ENCODE measurements around the gene INSIG2.

Gene INSIG2

DNA sequence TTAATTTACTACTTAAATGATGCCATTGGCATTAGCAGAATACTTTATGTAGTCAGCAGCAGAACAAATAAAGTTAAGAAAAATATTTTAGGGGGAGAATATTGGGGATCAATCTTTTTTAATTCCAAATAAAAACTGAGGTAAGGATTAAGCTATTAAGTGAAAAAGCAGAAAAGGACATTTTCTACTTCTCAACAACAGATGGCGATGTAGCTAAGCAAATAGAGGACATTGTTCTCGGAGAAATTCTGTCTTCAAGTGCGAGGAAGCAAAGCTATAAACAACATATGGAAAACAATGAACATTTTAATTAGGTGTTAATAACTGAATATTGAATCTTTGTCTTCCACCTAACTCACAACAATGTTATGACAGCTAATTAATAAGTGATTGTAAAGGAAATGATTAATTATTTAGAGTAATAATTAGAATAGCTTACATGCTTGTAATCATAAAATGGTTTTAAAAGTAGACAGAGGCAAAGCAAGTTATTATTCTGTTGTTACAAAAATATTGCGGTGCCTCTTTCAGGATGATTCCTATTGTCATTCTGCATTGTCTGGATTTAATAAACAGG, 41.5 kb upstream of the INSIG2 start:
- H3K4me3 ChIP-seq (ENCODE audit: low read depth, low read length) = no peak overlapping the region
- TF ChIP-seq, protein P1, sequence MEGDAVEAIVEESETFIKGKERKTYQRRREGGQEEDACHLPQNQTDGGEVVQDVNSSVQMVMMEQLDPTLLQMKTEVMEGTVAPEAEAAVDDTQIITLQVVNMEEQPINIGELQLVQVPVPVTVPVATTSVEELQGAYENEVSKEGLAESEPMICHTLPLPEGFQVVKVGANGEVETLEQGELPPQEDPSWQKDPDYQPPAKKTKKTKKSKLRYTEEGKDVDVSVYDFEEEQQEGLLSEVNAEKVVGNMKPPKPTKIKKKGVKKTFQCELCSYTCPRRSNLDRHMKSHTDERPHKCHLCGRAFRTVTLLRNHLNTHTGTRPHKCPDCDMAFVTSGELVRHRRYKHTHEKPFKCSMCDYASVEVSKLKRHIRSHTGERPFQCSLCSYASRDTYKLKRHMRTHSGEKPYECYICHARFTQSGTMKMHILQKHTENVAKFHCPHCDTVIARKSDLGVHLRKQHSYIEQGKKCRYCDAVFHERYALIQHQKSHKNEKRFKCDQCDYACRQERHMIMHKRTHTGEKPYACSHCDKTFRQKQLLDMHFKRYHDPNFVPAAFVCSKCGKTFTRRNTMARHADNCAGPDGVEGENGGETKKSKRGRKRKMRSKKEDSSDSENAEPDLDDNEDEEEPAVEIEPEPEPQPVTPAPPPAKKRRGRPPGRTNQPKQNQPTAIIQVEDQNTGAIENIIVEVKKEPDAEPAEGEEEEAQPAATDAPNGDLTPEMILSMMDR (IDR thresholded peaks at IDR 0.05; ENCODE audit: low read depth, low read length, missing control alignments) = peak; percentile 52
- DNase-seq (ENCODE audit: low read depth) = peak; percentile 24
- in situ Hi-C loops (cut with HindIII; ENCODE audit: low sequenced_read_pairs) = no loop called here

DNA sequence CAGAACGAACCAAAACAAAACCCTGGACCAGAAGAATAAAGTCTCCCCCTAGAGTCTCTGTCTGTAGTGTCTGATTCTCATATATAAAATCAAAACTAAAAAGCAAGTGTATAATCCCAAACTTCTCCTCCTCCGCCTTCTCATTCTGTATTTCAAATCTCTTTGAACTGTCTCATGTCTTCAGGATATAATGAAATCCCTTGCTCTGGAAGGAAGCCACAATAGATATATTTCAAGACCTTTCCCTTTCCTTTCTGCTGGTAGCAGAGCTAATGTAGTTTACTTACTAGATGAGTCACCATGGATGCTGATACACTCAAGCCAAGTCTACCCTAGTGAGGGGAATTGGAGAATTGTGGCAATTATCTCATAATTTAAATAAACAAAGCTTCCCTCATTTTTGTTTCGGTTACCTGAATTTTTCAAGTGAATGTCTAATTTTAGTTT, 40.9 kb upstream of the INSIG2 start:
- H3K4me3 ChIP-seq (ENCODE audit: low read depth, low read length) = no peak overlapping the region
- TF ChIP-seq, protein P1 (IDR thresholded peaks at IDR 0.05; ENCODE audit: low read depth, low read length, missing control alignments) = no peak
- in situ Hi-C loops (cut with HindIII; ENCODE audit: low sequenced_read_pairs) = no loop called here
- DNase-seq (ENCODE audit: low read depth) = peak; percentile 39

DNA sequence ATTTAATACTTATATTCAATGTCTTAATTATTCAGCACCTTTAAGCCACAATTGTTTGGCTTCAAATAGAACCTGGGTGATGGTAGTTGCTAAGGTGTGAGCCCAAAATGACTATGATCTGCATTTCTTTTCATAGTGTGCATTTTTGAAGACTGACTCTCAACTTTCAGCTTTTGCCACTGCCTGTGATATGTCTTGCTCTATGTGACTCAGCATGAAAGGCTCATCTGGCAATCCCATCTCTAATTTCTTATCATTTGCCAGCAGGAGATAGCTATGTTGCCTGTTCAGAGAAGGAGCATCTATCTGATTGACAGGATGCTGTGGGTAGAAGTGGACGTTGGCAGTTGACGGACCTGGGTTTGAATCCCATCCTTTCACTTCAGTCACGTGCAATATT, 39.9 kb upstream of the INSIG2 start:
- DNase-seq (ENCODE audit: low read depth) = no peak
- in situ Hi-C loops (cut with HindIII; ENCODE audit: low sequenced_read_pairs) = no loop called here
- H3K4me3 ChIP-seq (ENCODE audit: low read depth, low read length) = no peak overlapping the region
- TF ChIP-seq, protein P1 (IDR thresholded peaks at IDR 0.05; ENCODE audit: low read depth, low read length, missing control alignments) = no peak

DNA sequence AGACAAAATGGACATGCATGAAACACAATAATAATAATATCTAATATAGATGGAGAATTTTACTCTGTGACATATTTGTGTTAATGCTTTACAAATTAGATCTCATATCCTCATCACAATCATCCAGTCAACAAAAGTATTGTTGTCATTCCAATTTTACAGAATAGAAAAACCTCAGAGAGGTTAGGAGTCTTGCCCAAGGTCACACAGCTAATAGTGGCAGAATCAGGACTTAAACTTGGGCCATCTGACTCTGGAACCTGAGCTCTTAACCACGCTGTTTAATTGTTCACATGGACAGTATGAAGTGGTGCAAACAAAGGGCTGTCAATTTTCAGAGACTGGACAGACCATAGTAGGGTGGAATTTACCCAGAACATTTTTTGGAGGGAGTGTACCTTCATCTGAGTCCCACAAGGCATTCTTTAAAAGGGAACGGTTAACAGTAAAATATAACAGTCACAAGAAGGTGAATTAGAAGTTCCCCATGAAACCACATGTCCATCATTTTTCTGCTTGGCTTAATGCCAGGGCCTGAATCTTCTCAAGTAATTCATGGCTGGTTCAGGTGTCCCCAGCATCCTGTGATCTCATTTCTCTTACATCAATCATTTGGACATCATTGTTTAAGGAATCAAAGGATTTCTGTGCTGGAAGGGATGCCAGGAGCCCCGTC, 39.0 kb upstream of the INSIG2 start:
- no peak for DNase-seq (ENCODE audit: low read depth)
- in situ Hi-C loops (cut with HindIII; ENCODE audit: low sequenced_read_pairs) = no loop called here
- TF ChIP-seq, protein P1 (IDR thresholded peaks at IDR 0.05; ENCODE audit: low read depth, low read length, missing control alignments) = no peak
- H3K4me3 ChIP-seq (ENCODE audit: low read depth, low read length) = no peak overlapping the region

DNA sequence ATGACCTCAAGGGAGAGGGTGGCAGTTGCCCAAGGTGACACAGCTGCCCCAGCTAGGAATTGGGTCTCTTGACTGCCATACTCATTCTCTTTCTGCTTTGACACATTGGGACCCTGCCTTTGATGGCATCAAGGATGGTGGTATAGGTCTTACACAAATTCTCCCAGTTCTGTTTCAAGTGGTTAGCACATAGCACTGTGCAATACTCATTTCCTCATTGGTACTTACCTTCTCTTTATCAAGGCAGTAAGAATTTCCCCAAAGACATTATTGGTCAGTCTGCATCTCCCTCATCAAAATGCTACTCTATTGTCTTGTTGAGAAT, 38.5 kb upstream of the INSIG2 start:
- TF ChIP-seq, protein P1 (IDR thresholded peaks at IDR 0.05; ENCODE audit: low read depth, low read length, missing control alignments) = no peak
- no peak for DNase-seq (ENCODE audit: low read depth)
- H3K4me3 ChIP-seq (ENCODE audit: low read depth, low read length) = no peak overlapping the region
- in situ Hi-C loops (cut with HindIII; ENCODE audit: low sequenced_read_pairs) = no loop called here

DNA sequence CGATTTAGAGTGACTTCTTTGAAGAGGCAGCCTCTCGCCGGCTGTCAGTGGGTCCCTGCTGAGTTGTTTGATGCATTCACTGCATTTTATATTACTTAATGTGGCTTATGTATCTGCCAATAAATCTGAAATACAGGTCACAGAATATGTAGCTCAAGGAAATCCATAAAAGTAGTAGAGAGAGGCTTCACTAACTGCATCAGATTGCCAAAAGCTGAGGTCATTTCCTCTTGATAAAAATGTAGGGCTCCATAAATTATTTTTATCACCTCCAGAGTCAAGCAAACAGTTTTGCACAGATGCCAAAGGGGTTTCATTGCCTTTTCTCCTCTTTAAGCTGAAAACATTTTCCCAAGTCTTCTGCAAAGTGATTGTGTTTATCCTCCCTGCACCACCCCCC, 37.9 kb upstream of the INSIG2 start:
- TF ChIP-seq, protein P1 (IDR thresholded peaks at IDR 0.05; ENCODE audit: low read depth, low read length, missing control alignments) = no peak
- in situ Hi-C loops (cut with HindIII; ENCODE audit: low sequenced_read_pairs) = no loop called here
- DNase-seq (ENCODE audit: low read depth) = no peak
- H3K4me3 ChIP-seq (ENCODE audit: low read depth, low read length) = no peak overlapping the region

Measured in astrocyte of the cerebellum (primary cell).